Dedifferentiated amniotic fluid mesenchymal stem cell (primary cell): ENCODE results near the gene NLK.

Experiments
- DNase-seq: peaks from one replicate; pipeline ENCODE4 v3.0.0-alpha.2; 2016; ENCODE audit errors: extremely low spot score

NLK gene

DNA sequence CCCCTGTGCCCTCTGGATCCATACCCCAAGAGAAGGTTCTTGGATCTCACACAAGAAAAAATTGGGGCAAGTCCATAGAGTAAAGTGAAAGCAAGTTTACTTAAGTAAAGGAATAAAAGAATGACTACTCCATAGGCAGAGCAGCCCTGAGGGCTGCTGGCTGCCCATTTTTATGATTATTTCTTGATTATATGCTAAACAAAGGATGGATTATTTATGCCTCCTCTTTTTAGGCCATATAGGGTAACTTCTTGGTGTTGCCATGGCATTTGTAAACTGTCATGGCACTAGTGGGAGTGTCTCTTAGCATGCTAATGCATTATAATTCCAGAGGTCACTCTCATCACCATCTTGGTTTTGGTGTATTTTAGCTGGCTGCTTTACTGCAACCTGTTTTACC lies 70.8 kb downstream of the NLK start:
- no peak for DNase-seq

DNA sequence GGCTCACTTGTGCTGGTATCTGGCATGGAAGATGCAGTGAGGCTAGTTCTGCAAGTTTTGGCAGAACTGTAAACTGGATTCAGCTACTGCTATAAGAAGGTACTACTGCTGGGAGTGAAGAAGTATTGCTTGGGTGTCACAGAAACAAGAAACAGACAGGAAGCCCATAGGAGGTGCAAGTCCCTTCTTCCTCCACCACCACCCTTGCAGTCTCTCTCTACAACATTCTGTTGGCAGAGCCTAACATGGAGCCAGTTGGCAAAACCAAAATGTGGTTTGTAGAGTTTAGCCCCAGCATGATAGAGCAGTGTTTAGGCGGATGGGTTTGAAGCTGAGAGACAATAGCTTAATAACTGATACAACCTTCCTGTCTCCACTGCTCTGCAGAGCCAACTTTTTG lies 72.6 kb downstream of the NLK start:
- DNase-seq: no peak

DNA sequence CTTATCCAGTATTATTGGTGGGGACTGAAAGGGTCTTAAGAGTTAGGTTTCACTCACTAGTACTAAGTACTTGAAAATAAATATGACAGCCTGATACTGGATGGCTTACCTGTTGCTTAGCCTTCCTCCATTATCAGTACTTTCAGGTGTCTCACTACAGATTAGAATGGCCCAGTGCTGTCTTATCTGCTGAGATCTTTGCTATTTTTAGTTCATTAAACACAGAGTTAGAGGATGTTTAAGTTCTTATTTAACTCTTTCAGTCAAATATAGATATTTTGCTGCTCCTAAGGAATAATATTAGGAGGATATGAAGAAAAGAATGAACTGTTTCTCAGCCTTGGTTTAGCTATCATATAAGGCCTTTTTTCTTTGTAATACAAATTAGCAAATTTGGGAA lies 74.8 kb downstream of the NLK start:
- DNase-seq: no peak

DNA sequence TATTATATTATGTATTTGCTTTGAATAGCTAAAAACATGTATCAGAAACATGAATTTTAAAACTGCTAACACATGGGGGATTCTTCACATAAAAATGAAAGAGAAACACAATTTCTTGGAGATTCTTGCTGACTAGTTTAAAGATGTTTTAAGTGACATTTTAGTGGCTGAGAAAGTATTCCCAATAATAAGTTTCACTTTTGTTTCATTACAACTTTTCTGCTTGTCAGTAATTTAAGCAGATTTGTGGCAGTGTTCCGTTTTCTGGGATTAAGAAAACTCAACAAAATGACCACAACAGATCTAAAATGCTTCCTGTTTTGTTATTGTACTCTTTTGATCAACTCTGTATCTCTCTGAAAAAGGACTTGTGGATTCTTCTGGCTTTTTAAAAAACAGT lies 75.9 kb downstream of the NLK start:
- no peak for DNase-seq

DNA sequence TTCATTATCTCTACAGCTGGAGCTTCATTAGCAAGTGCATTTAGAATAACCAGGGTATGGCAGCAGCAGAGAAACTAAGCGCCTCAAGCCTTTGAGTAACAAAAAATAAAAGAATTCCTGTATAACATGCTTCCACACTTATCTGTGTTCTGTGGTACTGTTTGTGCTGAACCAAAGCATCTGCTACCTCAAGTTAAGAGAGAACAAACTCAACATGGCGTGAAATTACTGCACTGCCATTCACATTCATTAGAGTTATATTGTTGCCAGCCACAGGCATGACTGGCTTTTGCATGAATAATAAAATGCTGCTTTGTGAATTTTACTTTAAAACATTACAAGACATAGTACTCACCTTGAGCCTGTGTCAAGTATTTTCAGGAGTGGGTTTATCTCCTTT lies 76.6 kb downstream of the NLK start:
- no peak for DNase-seq

DNA sequence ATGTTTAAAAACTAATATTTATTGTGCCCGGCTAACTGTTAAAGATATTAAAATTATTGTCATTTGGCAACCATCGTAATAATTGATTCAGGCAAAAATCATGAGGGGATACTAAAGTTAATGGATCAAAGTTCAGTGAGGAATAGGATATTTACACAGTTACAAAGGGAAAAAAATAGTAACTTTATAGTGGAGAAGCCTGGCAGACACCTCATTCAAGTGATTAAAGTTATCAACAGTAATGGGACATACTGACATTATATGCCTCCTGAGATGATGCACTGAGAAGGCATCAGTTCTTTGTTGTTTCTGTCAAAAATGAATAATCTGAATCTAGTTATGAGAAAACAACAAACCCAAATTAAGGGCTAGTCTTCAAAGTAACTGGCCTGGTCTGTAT lies 77.1 kb downstream of the NLK start:
- DNase-seq: no peak

DNA sequence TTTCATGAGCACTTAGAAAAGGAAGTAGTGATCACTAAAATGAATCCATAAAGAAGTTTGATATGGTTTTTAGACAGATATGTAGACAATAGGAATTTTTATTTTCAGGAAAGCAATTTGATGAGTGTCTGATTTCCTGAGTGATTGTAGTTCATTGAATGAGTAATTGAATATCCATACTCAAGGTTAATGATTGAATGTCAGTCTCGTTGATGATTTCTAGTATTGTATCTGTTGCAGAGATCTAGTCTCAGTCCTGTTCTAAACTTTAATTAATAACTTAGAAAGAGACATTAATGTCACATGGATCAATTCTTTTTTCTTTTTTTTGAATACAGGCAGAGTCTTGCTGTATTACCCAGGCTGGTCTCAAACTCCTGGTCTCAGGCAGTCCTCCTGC lies 78.3 kb downstream of the NLK start:
- no peak for DNase-seq

DNA sequence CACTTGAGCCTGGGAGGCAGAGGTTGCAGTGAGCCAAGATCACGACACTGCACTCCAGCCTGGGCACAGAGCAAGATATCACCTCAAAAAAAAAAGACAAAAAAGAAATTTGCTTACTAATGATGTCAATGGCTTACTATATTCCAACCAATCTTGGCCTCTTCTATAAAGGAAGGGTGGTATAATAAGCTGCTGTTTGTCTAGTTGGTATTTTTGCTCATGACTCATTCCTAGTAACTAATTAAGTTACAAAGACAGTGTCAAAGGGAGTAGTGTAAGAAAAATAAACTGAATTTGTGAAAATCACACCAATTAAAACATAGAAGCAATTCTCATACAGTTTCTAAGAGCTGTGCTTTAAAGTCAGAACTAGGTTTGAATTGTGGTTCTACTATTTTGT lies 82.5 kb downstream of the NLK start:
- no peak for DNase-seq

DNA sequence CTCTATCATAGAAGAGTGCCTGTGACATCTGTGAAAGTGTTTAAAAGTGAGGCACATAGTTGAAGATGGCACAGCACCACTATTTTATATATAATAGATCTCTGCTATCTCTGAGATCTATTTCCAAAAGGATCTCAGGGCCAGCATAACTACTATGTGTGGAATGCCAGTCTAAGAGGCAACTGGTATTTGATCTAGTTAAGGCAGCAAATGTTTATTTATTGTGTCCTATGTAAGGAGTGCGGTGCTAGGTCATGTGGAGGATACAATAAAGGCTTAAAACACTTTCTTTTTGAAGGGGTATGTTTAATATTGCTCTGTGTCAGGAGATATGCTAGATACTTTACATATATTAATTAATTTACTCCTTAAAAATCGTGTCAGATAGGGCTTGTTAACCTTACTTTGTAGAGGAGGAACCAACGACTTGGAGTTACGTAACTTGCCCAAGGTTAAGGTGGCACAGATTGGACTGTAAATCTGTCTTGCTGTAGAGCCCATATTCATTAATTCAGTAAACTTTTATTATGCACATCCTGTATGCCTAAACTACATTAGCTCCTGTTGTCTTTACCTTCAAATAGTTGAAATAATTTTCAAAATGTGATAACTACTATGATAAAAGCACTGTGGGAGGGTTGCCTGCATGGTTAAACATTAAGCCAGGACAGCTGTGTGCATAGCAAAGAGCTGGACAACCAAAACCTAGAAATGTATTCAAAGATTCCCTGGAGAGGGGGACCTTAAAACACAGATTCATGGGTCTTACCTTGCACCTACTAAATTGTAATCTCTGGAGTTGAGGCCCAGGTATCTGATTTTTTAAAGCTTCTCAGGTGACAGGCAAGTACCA lies 83.3 kb downstream of the NLK start:
- DNase-seq: no peak

DNA sequence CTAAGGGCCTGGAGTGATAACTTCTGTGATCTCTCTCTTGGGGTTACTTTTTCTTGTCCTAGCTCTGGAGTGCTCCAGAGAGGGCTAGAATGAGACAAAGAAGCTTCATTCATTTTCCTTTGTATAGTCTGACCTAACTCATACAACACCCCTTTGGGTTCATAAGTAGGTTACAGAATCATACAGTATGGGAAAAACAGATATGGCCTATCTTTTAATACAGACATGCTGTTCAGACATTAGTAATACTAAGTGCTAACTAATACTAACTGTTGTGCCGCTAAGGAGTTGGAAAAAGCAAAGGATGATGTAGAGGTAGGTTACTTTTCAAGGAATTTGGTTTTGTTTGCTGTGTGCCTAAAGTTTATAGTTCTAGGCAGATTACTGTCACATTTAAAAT lies 84.7 kb downstream of the NLK start:
- no peak for DNase-seq

DNA sequence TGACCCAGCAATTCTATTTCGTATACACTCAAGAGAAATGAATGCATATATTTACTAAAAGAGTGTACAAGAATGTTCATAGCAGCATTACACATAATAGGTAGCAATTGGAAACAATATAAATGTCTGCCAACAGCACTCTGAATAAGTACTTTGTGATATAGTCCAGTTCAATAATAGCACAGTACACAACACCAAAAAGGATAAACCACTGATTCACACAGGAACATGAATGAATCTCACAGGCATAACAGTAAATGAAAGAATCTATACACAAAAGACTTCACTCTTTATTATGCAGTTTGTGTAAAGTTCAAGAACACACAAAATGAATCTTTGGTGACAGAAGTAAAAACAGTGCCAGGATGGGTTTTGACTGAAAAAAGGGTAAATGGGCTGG lies 86.3 kb downstream of the NLK start:
- no peak for DNase-seq

DNA sequence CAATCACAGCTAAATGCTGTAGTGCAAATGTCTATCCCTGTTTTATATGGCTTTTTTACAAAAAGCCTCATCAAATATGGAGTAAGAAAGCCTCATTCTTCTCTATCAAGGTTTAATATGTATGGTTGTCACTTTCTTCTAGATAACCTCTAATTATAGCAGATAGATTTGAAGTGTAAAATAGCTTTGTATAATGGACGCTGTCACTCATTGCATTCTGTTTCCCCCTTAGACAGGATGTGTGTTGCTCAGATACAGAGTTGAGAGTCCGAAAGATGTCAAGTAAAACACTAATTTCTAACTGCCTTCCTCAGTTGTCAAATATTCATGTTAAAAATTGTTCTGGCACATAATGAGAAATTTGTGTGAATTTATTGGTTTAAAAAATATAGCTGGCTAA lies 88.0 kb downstream of the NLK start:
- DNase-seq: no peak

DNA sequence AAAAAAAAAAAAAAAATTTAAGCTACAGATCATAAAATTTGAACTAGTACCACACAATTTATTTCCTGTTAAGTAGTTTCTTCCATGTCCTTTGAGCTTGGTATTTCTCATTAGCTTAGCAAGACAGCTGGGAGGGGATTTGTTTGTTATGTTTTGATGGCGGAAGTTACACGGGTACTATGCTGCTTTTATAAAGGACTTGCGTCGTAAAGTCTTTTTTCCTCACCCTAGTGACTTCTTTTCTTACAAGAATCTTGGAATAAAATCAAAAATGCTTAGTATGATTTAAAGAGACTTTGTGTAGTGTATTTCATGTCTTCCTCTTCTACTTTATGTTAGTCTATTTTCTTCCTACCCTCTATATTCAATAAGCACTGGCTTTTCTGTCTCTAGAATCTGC lies 89.1 kb downstream of the NLK start:
- no peak for DNase-seq

DNA sequence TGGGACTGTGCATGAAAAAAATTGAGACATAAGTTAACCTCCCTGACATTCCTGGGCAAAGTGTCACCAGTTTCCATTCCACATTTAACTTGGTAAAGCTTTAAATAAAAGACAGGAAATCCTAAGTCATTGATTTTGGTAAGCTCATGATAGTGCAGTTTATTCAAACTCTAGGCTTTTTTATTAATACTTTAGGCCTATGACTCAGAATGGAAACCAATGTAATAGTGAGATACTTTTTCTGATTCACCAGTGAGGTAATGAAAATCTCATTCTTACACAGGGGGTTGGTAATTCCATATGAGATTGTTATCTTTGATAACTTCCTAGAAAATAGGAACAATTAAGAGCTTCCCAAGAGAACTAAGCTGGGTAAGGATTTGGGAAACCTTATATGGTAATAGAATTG lies 91.1 kb downstream of the NLK start:
- DNase-seq: peak; percentile 33

DNA sequence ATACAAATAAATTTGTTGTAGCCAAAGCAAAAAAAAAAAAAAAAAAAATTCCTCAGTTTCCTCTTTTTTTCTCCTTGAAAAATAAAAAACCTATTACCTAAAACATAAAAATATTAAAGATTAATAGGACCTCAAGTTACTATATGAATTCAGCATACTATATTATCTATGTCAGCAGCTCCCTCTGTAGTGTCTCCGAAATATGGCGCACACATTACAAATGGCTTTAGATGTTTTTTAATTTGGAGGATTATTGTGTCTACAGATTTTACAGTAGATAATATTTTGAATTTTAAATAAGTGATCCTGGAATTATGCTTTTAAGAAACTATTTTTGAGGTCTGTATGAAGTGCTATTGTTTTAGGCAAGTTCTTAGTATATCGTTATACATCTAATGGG lies 94.4 kb downstream of the NLK start:
- no peak for DNase-seq

DNA sequence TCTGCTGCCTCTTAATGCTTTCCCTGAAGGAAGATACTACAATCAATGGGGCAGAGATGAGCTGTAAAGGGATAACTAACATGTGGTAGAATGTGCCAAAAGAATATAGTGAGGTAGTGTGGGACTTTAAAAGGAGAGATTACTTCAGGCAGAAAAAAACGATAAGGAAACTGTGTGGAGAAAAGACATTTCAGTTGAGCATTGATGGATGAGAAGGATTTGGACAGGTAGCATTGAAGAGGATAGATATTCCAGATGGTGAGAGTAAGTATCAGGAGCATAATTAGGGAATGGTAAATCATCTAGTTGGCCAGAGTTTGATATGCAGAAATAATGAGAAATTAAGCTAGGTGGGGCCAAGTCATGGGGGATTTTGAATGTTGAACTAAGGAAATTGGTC lies 97.3 kb downstream of the NLK start:
- DNase-seq: no peak

DNA sequence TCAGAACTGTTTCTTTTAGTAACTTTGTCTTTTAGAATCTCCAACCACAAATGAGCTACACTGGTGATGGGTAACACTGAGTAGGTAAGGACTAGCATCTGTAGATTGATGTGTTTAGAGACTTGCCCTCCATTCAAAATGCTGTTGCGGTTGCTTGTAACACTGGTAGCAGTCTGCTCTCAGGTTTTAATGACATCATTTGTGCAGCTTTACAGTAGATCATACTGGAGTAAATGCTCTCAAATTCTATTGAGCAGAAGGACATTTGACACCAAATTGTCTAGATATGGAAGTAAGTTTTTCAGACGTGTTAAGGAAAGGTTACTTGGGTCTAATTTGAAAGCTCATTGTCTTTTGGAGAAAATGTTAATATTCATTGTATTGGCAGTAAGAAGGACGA lies 98.8 kb downstream of the NLK start:
- no peak for DNase-seq

DNA sequence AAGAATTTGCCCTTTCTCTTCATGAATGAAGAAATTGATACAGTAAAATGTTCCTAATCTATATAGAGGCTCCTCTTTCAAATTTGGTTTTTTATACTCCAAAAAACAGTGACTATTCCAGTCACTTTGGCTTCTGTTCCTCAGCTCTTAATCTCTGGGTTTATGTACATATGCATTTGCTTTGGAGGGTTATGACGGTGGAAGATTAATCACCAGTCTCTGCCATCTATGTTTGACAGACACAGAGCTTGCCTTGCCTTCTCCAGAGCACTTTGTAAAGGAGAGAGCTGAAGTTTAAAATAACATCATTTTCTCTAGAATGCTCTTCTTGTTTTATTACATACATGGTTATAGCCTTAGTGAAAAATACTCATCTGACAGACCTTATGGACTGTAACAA lies 99.3 kb downstream of the NLK start:
- no peak for DNase-seq

DNA sequence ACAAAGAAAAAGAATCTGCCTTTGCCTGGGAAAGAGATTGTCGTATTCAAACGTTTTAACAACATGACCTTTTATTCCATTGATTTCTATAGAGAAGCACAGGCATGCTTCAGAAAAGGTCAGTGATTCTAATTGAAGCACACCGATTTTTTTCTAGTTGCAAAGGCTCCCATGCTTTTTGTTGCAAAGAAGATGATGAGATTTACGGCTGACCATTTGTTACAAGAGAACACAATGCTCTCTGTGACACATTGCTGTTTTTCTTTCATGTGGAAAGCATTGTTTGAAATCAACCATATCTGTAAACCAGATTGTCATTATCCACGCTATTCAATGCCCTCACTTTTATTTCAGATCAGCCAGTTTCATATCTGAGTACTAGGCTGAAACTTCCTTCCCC lies 99.8 kb downstream of the NLK start:
- no peak for DNase-seq

DNA sequence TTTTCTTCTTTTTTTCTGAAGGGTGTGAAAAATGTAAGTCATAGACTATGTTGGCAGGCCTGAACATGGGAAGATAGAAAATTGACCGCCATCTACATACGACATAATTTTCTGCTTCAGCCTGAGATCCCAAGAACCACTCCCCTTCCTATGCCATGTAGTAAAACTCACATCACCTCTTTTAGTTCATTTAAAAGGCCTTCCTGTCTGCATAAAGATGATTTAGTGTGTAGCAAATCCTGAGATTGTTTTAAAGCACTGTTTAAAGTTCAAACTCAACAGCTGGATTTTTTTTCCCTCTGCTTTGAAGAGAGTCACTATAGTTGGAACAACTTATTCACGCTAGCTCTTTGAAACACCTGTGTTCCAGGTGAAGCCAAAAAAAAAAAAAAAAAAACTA lies 101.5 kb downstream of the NLK start:
- DNase-seq: no peak

DNA sequence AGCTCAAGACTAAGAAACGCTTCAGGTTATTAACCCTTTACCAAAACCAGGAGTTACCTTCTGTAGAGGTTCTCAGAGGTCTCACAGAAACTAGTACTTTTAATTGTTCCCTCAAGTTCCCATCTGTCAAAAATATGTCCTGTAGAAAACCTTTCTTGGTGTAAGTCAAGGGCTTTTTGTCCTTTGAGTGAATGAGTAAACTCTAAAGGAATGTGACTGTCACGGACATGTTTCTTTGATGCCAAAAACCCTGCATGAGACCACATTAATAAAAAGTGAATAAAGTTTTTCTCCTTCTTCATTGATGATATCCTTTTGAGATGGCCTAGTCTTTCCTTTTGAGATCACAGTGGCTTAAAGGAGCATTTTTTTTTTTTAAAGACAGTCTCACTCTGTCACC lies 102.9 kb downstream of the NLK start:
- DNase-seq: no peak

DNA sequence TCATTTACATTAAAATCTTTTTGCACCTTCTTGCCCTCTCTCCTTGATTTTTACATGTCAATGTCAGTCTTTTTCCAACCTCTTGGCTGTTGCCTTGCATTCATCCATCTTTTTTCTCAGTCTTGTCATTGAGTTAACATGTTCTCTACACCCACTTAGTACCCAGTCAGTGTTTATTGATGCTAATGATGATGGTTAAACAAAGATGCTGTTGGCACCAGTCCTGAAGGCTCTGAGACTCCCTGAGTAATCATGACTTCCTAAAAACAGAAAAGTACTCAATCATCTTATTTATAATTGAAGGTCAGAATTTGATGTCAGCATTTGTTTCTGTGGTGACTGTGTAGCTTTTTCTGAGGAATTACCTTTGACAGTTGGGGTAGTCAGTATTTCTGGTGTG lies 104.5 kb downstream of the NLK start:
- DNase-seq: no peak

DNA sequence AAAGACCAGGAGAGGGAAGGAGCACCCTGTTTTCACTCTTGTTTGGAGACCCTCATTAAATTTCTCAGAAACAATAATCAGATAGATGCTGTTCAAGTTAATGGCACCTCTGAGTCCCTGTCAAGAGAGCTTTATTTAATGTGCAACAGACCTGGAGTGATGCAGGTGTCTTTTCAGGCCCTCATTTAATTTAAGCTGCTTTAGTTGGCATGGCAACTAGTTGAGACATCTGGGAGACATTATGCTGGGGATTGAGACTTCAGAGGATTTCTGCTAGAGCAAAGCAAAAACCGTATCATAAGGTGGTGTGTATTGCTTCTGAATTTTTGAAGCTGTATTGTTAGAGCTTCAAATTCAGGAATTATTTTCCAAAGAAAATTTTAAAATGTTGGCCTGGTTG lies 108.5 kb downstream of the NLK start:
- DNase-seq: no peak

DNA sequence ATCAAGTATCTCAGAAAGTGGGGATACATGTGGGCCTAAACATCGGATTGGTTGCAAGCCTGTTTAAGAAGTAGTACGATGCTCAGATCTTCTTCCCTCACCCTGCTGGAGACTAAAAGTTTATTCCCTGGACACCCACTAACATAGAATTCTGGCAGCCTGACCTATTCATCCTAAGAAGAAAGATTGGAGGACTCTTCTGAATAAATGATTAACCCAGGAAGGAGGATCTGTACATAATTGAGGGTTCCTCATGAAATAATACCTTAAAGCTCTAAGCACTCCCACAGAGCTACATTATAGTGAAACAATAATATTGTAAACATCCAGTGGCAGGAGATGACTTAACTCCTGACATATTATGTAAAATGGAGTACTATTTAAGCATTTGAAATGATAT lies 111.7 kb downstream of the NLK start:
- no peak for DNase-seq
